ENCODE measurements around the gene JPH2.

The JPH2 gene

GRCh38 chr20:44186674-44187053, 324 bp downstream of the JPH2 start:
- DNase-seq: no peak

- DNase-seq: no peak
Measured at GRCh38 chr20:44186201-44186600, 787 bp downstream of the JPH2 start.

- DNase-seq: no peak
Measured at GRCh38 chr20:44185574-44185973, 1.4 kb downstream of the JPH2 start.

- DNase-seq: no peak
Measured at GRCh38 chr20:44183282-44183681, 3.7 kb downstream of the JPH2 start.

- DNase-seq: no peak
Measured at GRCh38 chr20:44182863-44183262, 4.1 kb downstream of the JPH2 start.

- no peak for DNase-seq
Measured at GRCh38 chr20:44182135-44182765, 4.7 kb downstream of the JPH2 start.

- DNase-seq: no peak
Measured at GRCh38 chr20:44181611-44182010, 5.4 kb downstream of the JPH2 start.

GRCh38 chr20:44180814-44181213, 6.2 kb downstream of the JPH2 start:
- DNase-seq: no peak

- DNase-seq: no peak
Measured at GRCh38 chr20:44176833-44177534, 10.0 kb downstream of the JPH2 start.

- no peak for DNase-seq
Measured at GRCh38 chr20:44174996-44175765, 11.8 kb downstream of the JPH2 start.

- DNase-seq: no peak
Measured at GRCh38 chr20:44173846-44174245, 13.1 kb downstream of the JPH2 start.

- DNase-seq: no peak
Measured at GRCh38 chr20:44173116-44173515, 13.9 kb downstream of the JPH2 start.

- no peak for DNase-seq
Measured at GRCh38 chr20:44172572-44172950, 14.4 kb downstream of the JPH2 start.

- DNase-seq: no peak
Measured at GRCh38 chr20:44171775-44172571, 15.0 kb downstream of the JPH2 start.

- no peak for DNase-seq
Measured at GRCh38 chr20:44170816-44171410, 16.1 kb downstream of the JPH2 start.

- no peak for DNase-seq
Measured at GRCh38 chr20:44167736-44168135, 19.3 kb downstream of the JPH2 start.

GRCh38 chr20:44166477-44166876, 20.5 kb downstream of the JPH2 start:
- DNase-seq: no peak

- DNase-seq: no peak
Measured at GRCh38 chr20:44166008-44166407, 21.0 kb downstream of the JPH2 start.

- no peak for DNase-seq
Measured at GRCh38 chr20:44160133-44160532, 26.9 kb downstream of the JPH2 start.

- DNase-seq: no peak
Measured at GRCh38 chr20:44159711-44160110, 27.3 kb downstream of the JPH2 start.

- no peak for DNase-seq
Measured at GRCh38 chr20:44159125-44159524, 27.9 kb downstream of the JPH2 start.

- no peak for DNase-seq
Measured at GRCh38 chr20:44157061-44157460, 29.9 kb downstream of the JPH2 start.

- no peak for DNase-seq
Measured at GRCh38 chr20:44154521-44155001, 32.4 kb downstream of the JPH2 start.
